Breast epithelium (tissue), 4 donors: ENCODE data around the gene ATAD3A. TPM values are rescaled to one million over a fixed set of nuclear protein-coding genes. Genes with fewer than 3 reads are reported as not detected.

Experiments
- DNase-seq, 2 donors: peaks; one replicate each; pipeline ENCODE4 v3.0.0-alpha.2; 2019; ENCODE audit warnings: low spot score in 2 of 2
- H3K27ac ChIP-seq, 2 donors: fragments of 200-600 bp; sonication (generic) in 1 of 2; one replicate each; pipeline ENCODE4 v1.5.1; 2016 to 2019; ENCODE audit warnings: mild to moderate bottlenecking in 1 of 2
- H3K27me3 ChIP-seq, 2 donors: fragments of 200-600 bp; sonication (generic) in 1 of 2; one replicate each; pipeline versions ENCODE4 v1.5.1 to v1.6.0; 2017 to 2019; ENCODE audit warnings: control low read depth in 1 of 2, mild to moderate bottlenecking in 1 of 2
- H3K36me3 ChIP-seq: fragments of 200-600 bp; one replicate; pipeline ENCODE4 v1.5.1; 2019
- H3K4me1 ChIP-seq, 2 donors: fragments of 200-600 bp; sonication (generic); one replicate each; pipeline ENCODE4 v1.5.1; 2016 to 2019; ENCODE audit warnings: control low read depth in 1 of 2
- H3K4me3 ChIP-seq, 3 donors: fragments of 200-600 bp; sonication (generic); 1 replicate in 2 of 3; 2 replicates in 1 of 3; pipeline ENCODE4 v1.5.1; 2016 to 2019; ENCODE audit warnings: mild to moderate bottlenecking in 3 of 3, moderate library complexity in 2 of 3
- H3K9me3 ChIP-seq, 2 donors: fragments of 200-600 bp; sonication (generic) in 1 of 2; one replicate each; pipeline ENCODE4 v1.5.1; 2016 to 2019; ENCODE audit warnings: control low read depth in 1 of 2
- CTCF ChIP-seq, 3 donors: fragments of 450-650 bp; IDR thresholded peaks; one replicate each; pipeline ENCODE4 v1.5.1; 2016 to 2017; ENCODE audit warnings: antibody characterized with exemption in 3 of 3, mild to moderate bottlenecking in 3 of 3, moderate library complexity in 3 of 3
- POLR2A ChIP-seq: fragments of 450-650 bp; IDR thresholded peaks from one replicate; pipeline ENCODE4 v1.6.1; 2016; ENCODE audit warnings: antibody characterized with exemption, mild to moderate bottlenecking, moderate library complexity
- POLR2AphosphoS5 ChIP-seq, 3 donors: sonication (generic); formaldehyde crosslinking; IDR thresholded peaks; one replicate each; pipeline ENCODE4 v1.6.1; 2017; ENCODE audit warnings: antibody characterized with exemption in 3 of 3
- intact Hi-C: fragments of 100-400 bp; cut with DNase I; formaldehyde crosslinking; loops from one replicate; pipeline ENCODE4 v1.15.1; 2023; ENCODE audit warnings: low total_unique reads
- total RNA-seq, 3 donors: library from RNA; depleted of rRNA; stranded (reverse); fragments of >200 nt; gene quantifications; one replicate each; pipeline ENCODE4 v1.1.0, GENCODE V29; 2016

ATAD3A gene
- total RNA-seq, 3 donors from 2014 or later, result 14.9 to 22.3 (median 15.5) TPM

- Histone ChIP-seq H3K36me3 (no peaks in the 10 kb centered on the region), H3K27me3 (no peaks in the 10 kb centered on the region), H3K4me3 (peak within 1 kb of the TSS; percentile 92 to 99 (median 98)), H3K9me3 (no peaks in the 10 kb centered on the region), H3K4me1 (no peaks in the 10 kb centered on the region), H3K27ac (peak within 1 kb of the TSS; percentile 99 to 100)
- DNase-seq, result peak; percentile 89 to 92
- intact Hi-C loops, result no loop called here
- TF ChIP-seq POLR2AphosphoS5 (IDR thresholded peaks at IDR 0.05), result peak; percentile 96 to 99 (median 99)
- peak in 1 of 3 donors; percentile 18 for TF ChIP-seq CTCF (IDR thresholded peaks at IDR 0.05)
- peak; percentile 96 for TF ChIP-seq POLR2A
Measured at GRCh38 chr1:1574721-1575537, 63.0 kb downstream of the ATAD3A start, which contains the start of gene SSU72. Gene SSU72, minus strand, starts transcription at chr1:1574863. Its CDS starts 306 bp downstream, at chr1:1574557.

GRCh38 chr1:1577367-1578011, 65.5 kb downstream of the ATAD3A start:
- Histone ChIP-seq H3K4me3 (no peak overlapping the region), H3K4me1 (no peaks in the 10 kb centered on the region), H3K36me3 (no peaks in the 10 kb centered on the region), H3K27me3 (peaks cover 0 to 2% of the 10 kb centered on the region in 2 donors), H3K27ac (no peak overlapping the region), H3K9me3 (no peaks in the 10 kb centered on the region)
- no peak for TF ChIP-seq CTCF (IDR thresholded peaks at IDR 0.05)
- TF ChIP-seq POLR2AphosphoS5 (IDR thresholded peaks at IDR 0.05), result no peak
- TF ChIP-seq POLR2A, result no peak
- no peak for DNase-seq
- intact Hi-C loops, result no loop called here

GRCh38 chr1:1578371-1578940, 66.5 kb downstream of the ATAD3A start:
- H3K27ac ChIP-seq, result no peak overlapping the region
- no peak for TF ChIP-seq POLR2A
- no peak for TF ChIP-seq CTCF (IDR thresholded peaks at IDR 0.05)
- TF ChIP-seq POLR2AphosphoS5 (IDR thresholded peaks at IDR 0.05), result no peak
- peaks cover 0 to 2% of the 10 kb centered on the region in 2 donors for H3K27me3 ChIP-seq
- no peaks in the 10 kb centered on the region for H3K36me3 ChIP-seq
- H3K4me1 ChIP-seq, result no peaks in the 10 kb centered on the region
- no peaks in the 10 kb centered on the region for H3K9me3 ChIP-seq
- DNase-seq, result no peak
- H3K4me3 ChIP-seq, result no peak overlapping the region
- intact Hi-C loops, result no loop called here

- no peaks in the 10 kb centered on the region for H3K36me3 ChIP-seq
- intact Hi-C loops, result no loop called here
- DNase-seq, result no peak
Measured at GRCh38 chr1:1582585-1583346, 70.8 kb downstream of the ATAD3A start.

More at GRCh38 chr1:1582585-1583346, 70.8 kb downstream of the ATAD3A start:
- H3K27ac ChIP-seq, result no peak overlapping the region
- TF ChIP-seq POLR2A, result no peak
- no peak for TF ChIP-seq CTCF (IDR thresholded peaks at IDR 0.05)
- TF ChIP-seq POLR2AphosphoS5 (IDR thresholded peaks at IDR 0.05), result no peak
- H3K9me3 ChIP-seq, result no peaks in the 10 kb centered on the region
- H3K27me3 ChIP-seq, result peaks cover 0 to 11% of the 10 kb centered on the region in 2 donors
- H3K4me1 ChIP-seq, result no peaks in the 10 kb centered on the region
- no peak overlapping the region for H3K4me3 ChIP-seq
